Measurements from ENCODE around the gene RNF207.

RNF207 gene, protein sequence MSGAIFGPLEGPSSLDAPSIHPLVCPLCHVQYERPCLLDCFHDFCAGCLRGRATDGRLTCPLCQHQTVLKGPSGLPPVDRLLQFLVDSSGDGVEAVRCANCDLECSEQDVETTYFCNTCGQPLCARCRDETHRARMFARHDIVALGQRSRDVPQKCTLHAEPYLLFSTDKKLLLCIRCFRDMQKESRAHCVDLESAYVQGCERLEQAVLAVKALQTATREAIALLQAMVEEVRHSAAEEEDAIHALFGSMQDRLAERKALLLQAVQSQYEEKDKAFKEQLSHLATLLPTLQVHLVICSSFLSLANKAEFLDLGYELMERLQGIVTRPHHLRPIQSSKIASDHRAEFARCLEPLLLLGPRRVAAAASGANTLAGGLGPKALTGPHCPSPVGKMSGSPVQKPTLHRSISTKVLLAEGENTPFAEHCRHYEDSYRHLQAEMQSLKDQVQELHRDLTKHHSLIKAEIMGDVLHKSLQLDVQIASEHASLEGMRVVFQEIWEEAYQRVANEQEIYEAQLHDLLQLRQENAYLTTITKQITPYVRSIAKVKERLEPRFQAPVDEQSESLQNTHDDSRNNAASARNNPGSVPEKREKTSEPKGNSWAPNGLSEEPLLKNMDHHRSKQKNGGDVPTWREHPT

DNA sequence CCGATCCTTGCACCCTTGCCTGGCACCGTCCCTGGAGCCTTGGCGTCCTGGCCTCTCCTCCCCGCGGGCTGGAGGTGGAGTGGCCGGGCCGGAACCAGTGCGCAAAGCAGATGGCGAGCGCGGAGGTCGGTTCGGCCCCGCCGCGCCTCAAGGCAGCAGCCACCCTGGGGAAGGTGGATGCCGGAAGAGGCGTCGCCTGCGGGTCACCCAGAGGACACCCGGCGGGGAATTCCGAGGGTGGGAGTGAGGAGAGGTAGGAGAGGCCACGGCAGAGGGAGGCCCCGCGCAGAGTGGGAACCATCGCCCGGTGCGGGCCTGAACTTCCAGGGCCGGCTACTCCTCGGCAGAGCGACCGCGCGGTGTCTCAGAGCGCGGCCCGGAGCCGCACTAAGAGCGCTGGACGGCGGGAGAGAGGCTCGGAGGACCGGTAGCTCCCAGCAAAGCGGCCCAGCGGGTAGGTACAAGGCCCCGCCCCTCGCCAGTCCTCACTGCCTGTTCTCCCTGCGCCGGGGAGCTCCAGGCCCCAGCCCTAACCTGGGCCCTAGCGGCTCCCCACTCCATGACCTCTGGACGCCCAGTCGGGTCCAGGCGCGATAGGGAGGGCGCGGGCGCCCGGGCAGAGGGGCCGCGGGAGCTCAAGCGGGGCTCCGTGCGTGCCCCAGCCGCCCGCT lies at the start of gene RNF207:
Gene RNF207 (plus strand): TSS at position 271 of the 671 bp plus-strand sequence. CDS start 417 bp downstream, outside the sequence.
- peak; percentile 48 for DNase-seq (ENCODE audit: low read depth)

DNA sequence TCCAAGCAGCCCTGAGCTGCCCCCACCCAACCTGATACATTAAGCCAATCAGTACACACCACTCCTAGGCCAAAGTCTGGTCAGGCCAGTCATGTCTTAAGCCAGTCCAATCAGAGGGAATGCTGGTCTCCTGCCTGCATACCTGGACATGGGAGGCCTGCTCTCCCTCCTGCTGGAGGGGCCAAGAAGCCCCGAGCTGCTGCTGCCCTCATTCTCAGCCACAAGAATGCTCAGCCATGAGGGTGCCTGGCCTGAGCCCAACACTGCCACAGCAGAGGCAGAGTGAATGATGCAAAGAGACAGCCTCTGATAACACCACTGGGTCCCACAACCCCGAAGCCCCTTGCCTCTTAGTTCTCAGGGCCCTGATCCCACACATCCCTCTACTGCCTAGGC lies 48.8 kb upstream of the RNF207 start:
- DNase-seq (ENCODE audit: low read depth): no peak

GRCh38 chr1:6157528-6158174 lies 48.3 kb upstream of the RNF207 start:
- peak; percentile 26 for DNase-seq (ENCODE audit: low read depth)

- DNase-seq (ENCODE audit: low read depth): no peak
Observed at GRCh38 chr1:6158181-6158580, 47.7 kb upstream of the RNF207 start.

DNA sequence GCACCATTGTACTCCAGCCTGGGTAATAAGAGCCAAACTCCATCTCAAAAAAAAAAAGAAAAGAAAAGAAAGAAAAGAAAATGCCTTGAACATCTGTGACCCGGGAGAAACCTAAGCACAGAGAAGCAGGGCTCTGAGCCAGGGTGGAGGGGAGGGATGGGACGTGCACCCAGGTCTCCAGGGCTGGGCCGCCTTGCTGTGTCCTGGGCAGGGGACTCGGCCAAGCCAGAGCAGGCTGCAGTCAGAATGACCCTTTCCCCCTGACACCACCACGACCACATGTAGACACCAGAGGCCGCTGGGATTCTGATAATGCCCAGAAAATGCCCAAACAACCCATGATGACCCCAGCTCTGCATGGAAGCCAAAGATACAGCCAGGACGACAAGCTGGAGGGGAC lies 43.6 kb upstream of the RNF207 start:
- no peak for DNase-seq (ENCODE audit: low read depth)

DNA sequence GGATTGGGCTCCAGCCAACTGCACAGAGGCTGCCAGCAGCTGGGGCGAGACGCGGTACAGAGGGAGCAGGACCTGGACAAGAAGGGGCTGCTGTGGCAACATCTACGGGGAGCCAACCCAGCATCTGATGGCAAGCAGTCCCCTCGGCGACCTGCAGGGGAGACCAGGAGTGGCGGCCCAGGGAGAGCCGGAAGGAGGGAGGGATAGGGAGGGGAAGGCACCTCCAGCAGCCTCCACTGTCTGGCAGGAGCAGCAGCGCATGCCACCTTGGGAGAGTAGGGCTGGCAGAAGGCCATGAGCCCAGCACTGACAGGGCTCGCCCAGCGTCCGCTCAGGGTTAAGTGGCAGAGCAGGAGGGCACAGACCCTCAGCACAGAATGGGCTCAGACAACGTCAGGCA lies 43.1 kb upstream of the RNF207 start:
- no peak for DNase-seq (ENCODE audit: low read depth)

DNA sequence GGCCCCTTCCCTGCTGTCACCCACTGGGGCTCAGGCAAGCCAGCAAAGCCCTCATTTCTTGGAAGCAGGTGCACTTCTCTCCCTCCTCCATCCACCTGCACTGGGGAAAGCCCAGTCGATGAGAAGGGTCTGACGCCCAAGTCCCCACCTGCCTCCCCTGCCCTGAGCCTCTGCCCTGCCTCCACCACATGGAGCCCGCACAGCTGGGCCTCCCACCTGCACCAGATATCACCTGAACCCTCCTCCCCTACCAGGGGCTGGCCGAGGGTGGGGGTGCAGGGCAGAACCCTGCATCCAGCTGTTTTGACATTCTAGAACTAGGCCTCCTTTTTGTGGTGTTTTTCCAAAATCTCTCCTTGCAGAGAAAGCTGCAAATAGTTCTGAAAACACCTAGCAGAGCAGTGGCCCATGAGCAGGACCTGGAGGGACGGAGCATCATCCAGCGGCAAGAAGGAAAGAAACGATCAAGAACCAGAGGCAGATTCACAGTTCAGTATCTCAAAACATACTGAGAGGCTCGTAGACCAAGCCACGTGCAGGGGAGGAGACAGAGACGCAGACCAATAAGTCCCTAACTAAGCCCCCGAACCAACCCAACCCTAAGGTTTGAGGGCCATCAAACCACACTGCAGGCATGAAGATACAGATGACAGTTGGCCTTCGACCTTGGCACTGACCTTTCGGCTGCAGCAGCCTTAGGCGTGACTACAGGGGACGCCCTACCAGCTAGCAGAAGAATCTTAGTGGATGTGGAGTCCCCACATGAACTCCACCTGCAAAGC lies 42.5 kb upstream of the RNF207 start:
- DNase-seq (ENCODE audit: low read depth): no peak

DNA sequence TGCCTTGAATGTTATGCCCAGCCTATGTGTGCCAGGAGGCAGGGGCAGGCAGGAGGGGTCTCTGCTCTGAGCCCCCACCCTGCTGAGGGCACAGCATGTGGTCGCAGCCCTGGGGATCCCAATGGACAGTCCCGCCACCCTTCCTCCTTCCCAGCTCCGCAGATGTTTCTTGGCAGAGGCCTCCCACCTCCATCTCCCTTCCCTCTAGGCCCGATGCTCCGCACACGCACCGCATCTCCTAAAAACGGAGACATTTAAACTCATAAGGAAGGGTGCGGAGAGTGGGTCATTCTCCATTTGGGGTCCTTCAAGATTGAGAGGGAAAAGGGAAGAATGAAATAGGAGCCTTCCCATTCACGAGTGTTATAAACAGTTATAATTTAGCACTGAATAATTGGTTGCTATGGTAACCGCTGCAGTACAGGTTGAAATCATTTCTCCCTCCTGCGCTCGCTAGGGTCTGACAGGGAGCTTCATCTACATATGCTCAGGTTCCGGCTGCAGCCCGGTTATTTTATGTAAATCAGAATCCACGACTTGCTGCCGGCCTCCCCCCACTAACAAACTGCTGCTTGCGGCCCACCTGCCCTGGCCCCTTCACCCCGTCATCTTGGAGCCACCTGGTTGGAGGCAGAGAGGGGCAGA lies 41.8 kb upstream of the RNF207 start:
- DNase-seq (ENCODE audit: low read depth): no peak

DNA sequence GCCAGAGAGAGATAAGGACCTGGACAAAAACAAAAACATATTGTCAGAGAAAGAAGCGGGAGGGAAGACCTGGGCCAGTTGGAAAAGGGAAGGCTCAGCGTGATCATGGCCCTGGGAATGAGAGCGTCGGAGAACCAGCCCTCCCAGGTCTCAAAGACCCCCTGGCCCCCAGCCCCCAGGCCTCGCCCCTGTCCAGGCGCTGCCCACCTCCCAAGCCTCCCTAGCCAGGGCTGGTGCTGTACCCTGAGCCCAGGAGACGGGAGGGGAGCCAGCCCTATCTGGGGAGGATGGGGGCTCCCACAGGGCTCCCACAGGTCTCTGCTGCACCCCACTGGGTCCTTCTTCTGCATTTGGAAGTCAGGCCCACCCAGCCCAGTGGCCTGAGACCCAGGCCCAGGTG lies 40.9 kb upstream of the RNF207 start:
- DNase-seq (ENCODE audit: low read depth): no peak

GRCh38 chr1:6165441-6165985 lies 40.4 kb upstream of the RNF207 start:
- no peak for DNase-seq (ENCODE audit: low read depth)

- no peak for DNase-seq (ENCODE audit: low read depth)
Observed at GRCh38 chr1:6166221-6166620, 39.7 kb upstream of the RNF207 start.

DNA sequence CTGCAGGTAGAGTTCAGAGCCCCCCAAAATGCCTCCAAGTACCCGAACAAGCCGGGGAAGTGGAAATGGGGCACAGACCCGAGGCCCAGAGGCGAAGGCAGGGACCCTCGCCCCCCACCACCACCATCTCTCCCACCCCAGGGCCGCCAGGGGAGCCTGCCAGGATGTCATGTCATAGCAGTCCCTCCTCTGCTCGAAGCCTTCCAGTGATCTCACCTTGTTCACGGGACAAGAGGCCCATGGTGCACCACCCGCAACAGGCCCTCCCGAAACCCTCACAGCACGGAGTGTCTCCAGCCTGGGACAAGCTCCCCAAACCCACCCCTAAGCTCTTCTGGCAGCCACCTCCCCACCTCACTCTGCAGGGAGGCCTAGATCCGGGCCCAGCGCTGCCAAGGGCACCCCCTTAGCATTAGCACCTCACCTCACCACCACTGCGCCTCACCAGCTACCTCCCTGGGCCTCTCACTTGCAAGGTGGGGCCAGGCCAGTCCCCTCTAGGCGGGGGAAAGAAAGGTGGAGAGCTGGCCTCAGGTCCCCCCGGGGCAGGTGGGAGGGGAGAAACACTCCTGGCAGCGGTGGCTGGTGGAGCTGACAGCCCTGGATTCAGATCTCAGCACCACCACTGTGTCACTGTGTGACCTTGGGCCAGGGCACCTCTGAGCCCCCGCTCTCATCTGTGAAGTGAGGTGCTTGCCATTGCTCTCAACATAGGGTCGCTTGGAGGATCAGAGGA lies 39.1 kb upstream of the RNF207 start:
- no peak for DNase-seq (ENCODE audit: low read depth)

DNA sequence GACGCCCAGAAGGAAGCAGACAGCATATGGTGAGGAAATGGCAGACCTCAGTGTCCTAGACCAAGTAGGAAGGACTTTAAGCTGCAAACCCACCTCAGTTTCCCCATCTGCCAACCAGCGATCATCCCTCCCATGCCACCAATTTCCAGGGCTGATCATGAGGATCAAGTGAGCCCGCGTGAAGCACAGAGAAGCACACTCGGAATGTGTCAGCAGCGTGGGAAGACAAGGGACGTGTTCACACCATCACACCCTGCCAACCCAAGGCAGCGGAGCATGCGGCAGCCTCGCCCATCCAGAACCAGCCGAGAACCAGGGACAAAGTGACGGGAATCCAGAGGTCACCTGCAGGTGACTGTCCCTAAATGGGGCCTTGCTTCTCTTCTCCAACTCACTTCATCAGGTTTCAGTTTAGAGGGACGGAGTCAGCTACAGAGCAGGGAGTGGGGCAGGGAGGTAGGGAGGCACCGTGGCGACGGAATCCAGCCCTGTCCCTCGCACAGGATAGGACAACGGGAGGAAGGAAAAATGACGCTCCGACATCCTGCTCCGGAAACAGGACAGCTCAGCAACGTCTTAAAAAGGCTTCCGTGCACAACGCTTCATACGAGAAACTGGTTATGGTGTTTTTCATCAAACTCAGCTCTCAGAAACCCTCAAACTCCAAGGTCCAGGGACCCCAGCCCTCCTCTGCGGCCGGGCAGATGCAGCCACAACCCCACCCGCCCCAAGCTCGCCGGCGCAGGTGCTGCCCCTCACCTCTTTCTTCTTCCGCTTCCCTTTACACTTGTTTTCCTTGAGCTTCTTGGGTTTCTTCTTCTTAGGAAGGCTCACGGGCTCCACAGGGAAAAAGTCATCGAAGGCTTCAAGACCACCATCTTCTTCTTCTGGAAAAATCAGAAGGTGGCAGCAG lies 38.3 kb upstream of the RNF207 start:
- no peak for DNase-seq (ENCODE audit: low read depth)

- no peak for DNase-seq (ENCODE audit: low read depth)
Observed at GRCh38 chr1:6168947-6169586, 36.9 kb upstream of the RNF207 start.

GRCh38 chr1:6170116-6170741 lies 35.7 kb upstream of the RNF207 start:
- DNase-seq (ENCODE audit: low read depth): no peak

DNA sequence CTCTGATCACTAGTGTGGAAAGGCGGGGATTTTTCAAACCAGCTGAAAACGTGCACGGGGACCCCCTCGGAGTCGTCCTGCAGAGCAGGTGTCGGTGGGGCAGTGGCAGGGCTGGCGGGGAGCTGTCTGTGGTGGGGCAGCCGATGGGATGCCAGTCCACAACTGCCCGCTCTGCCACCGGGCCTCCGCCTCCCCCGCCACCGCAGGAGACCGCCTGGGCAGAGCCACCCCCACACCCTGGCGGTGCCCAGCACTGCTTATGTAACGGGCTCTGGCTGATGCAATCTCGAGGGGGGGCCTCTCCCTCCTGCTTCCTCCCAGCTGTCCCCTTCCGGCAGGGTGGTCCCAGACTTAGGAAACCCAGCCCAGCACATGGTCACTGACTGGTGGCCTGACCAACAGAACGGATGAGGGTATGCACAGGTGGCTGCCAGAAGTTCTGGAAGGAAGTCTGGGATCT lies 35.1 kb upstream of the RNF207 start:
- no peak for DNase-seq (ENCODE audit: low read depth)

GRCh38 chr1:6171548-6172124 lies 34.3 kb upstream of the RNF207 start:
- no peak for DNase-seq (ENCODE audit: low read depth)

- DNase-seq (ENCODE audit: low read depth): no peak
Observed at GRCh38 chr1:6172549-6172948, 33.4 kb upstream of the RNF207 start.

All from non-pigmented ciliary epithelial cell (primary cell).